HepG2 (cell line): ENCODE data around the gene KCNQ5. TPM values are rescaled to one million over a fixed set of nuclear protein-coding genes. Genes with fewer than 3 reads are reported as not detected.

ENCODE experiments used
- ATAC-seq: fragments of 200-7000 bp; cut with Tn5 transposase; 3 replicates; pipeline ENCODE4 v1.9.1; 2020; ENCODE audit warnings: mild to moderate bottlenecking, moderate library complexity
- BruUV-seq: library from RNA; stranded (reverse); fragments of 400-500 nt; replicated peaks from 2 replicates; lab custom pipeline; 2021; lab: Mats Ljungman, UMichigan
- CTCF ChIA-PET: fragments of 300-600 bp; formaldehyde crosslinking; extraction: SDS; loops from one replicate; lab custom pipeline; 2021; ENCODE audit warnings: low total read pairs, inconsistent platforms, low intra/inter-chr PET ratio; lab: Yijun Ruan, JAX
- POLR2A ChIA-PET: fragments of 350-600 bp; sonication (Branson Sonifier 250); formaldehyde crosslinking; loops from one replicate; lab custom pipeline; 2020; ENCODE audit warnings: antibody characterized with exemption, inconsistent platforms; lab: Yijun Ruan, JAX
- DNase-seq: peaks from one replicate; pipeline ENCODE4 v3.0.0-alpha.2; 2015; ENCODE audit warnings: low spot score
- FAIRE-seq: peaks from 3 replicates; lab custom pipeline; 2011; peaks lifted over from hg19 to GRCh38; lab: Jason Lieb, UNC
- H2AFZ ChIP-seq: one replicate; pipeline ENCODE4 v1.6.1; 2011; ENCODE audit warnings: low read length, inconsistent platforms
- H3K27ac ChIP-seq: fragments of 300-600 bp; 3 replicates; pipeline ENCODE4 v1.8.0; 2011; ENCODE audit warnings: mixed run types, mild to moderate bottlenecking, mixed read lengths, low read length, inconsistent platforms; ENCODE audit not compliant: insufficient read depth; ENCODE audit errors: extremely low read length
- H3K27me3 ChIP-seq, 2 experiments: fragments of 200-600 bp in 1 of 2; 2 replicates in 1 of 2; 3 replicates in 1 of 2; pipeline versions ENCODE4 v1.6.0 to v1.8.0; 2011; ENCODE audit warnings: low read length in 2 of 2, mild to moderate bottlenecking in 2 of 2, moderate library complexity in 2 of 2, inconsistent platforms in 1 of 2; ENCODE audit not compliant: insufficient read depth in 2 of 2, control insufficient read depth in 1 of 2
- H3K36me3 ChIP-seq, 2 experiments: fragments of 200-600 bp in 1 of 2; replicated peaks in 1 of 2; 2 replicates in 1 of 2; 3 replicates in 1 of 2; pipeline versions ENCODE4 v1.5.1 to v1.8.0; 2011; ENCODE audit warnings: low read length in 2 of 2, inconsistent platforms in 1 of 2; ENCODE audit not compliant: insufficient read depth in 2 of 2, control insufficient read depth in 1 of 2
- H3K4me1 ChIP-seq: 2 replicates; pipeline ENCODE4 v1.5.1; 2012; ENCODE audit warnings: low read length, inconsistent platforms; ENCODE audit not compliant: insufficient read depth
- H3K4me2 ChIP-seq: 2 replicates; pipeline ENCODE4 v1.6.0; 2011; ENCODE audit warnings: low read depth, low read length, inconsistent platforms
- H3K4me3 ChIP-seq, 3 experiments: fragments of 200-600 bp in 1 of 3; sonication (generic), shearing (Covaris generic) in 1 of 3; replicated peaks in 1 of 3; 2 replicates each; pipeline ENCODE4 v1.5.1; 2011 to 2016; ENCODE audit warnings: low read length in 3 of 3, inconsistent platforms in 2 of 3, low read depth in 2 of 3, mild to moderate bottlenecking in 2 of 3, control low read depth in 1 of 3, mixed read lengths in 1 of 3; ENCODE audit not compliant: insufficient read depth in 1 of 3
- H3K79me2 ChIP-seq: one replicate; pipeline ENCODE4 v1.6.1; 2011; ENCODE audit warnings: low read length, inconsistent platforms; ENCODE audit not compliant: insufficient read depth
- H3K9ac ChIP-seq: 2 replicates; pipeline ENCODE4 v1.6.0; 2011; ENCODE audit warnings: mild to moderate bottlenecking, low read depth, low read length, inconsistent platforms; ENCODE audit not compliant: insufficient read depth
- H3K9me3 ChIP-seq: 2 replicates; pipeline ENCODE4 v1.5.1; 2012; ENCODE audit warnings: mild to moderate bottlenecking, low read length
- H4K20me1 ChIP-seq: 2 replicates; pipeline ENCODE4 v1.6.0; 2011; ENCODE audit warnings: inconsistent platforms, mild to moderate bottlenecking, low read length, moderate library complexity; ENCODE audit not compliant: insufficient read depth
- CEBPB ChIP-seq: IDR thresholded peaks from 2 replicates; pipeline ENCODE4 v1.6.1; 2011; ENCODE audit warnings: low read depth, low read length, improper control_type of control experiment, borderline replicate concordance
- CHD4 ChIP-seq: fragments of 200-600 bp; sonication (generic); IDR thresholded peaks from 2 replicates; pipeline ENCODE4 v1.7.0; 2017; ENCODE audit warnings: mild to moderate bottlenecking, low read length, borderline replicate concordance
- ETV6 ChIP-seq: sonication (generic); formaldehyde crosslinking; conservative IDR thresholded peaks from 2 replicates; pipeline ENCODE4 v1.4.0; 2020; ENCODE audit warnings: missing genetic modification reagents
- FOXA3 ChIP-seq: IDR thresholded peaks from 2 replicates; pipeline ENCODE4 v1.6.1; 2016; ENCODE audit warnings: missing genetic modification reagents, missing compliant biosample characterization
- ISL2 ChIP-seq: sonication (generic); formaldehyde crosslinking; IDR thresholded peaks from 2 replicates; pipeline ENCODE4 v1.5.0; 2020; ENCODE audit warnings: missing genetic modification reagents
- JUNB ChIP-seq: sonication (generic); formaldehyde crosslinking; IDR thresholded peaks from 2 replicates; pipeline ENCODE4 v1.8.0; 2022; ENCODE audit warnings: missing genetic modification reagents, mild to moderate bottlenecking, borderline replicate concordance
- MTA3 ChIP-seq: sonication (generic); formaldehyde crosslinking; IDR thresholded peaks from 2 replicates; pipeline ENCODE4 v1.4.0; 2020; ENCODE audit warnings: missing genetic modification reagents
- POLR2AphosphoS2 ChIP-seq: IDR thresholded peaks from 2 replicates; pipeline ENCODE4 v1.6.1; 2011; ENCODE audit warnings: low read depth, low read length, improper control_type of control experiment
- SYNCRIP ChIP-seq: fragments of 200-400 bp; formaldehyde crosslinking; IDR thresholded peaks from 2 replicates; pipeline ENCODE4 v1.6.1; 2018; ENCODE audit warnings: mild to moderate bottlenecking, low read depth, low read length; ENCODE audit not compliant: insufficient read depth
- XBP1 ChIP-seq: sonication (generic); formaldehyde crosslinking; IDR thresholded peaks from 2 replicates; pipeline ENCODE4 v1.5.0; 2020; ENCODE audit warnings: missing genetic modification reagents
- ZNF335 ChIP-seq: sonication (generic); formaldehyde crosslinking; IDR thresholded peaks from 2 replicates; pipeline ENCODE4 v1.4.0; 2020; ENCODE audit warnings: missing genetic modification reagents
- ZNF556 ChIP-seq: sonication (generic); formaldehyde crosslinking; IDR thresholded peaks from 2 replicates; pipeline ENCODE4 v1.4.0; 2020; ENCODE audit warnings: mild to moderate bottlenecking, missing genetic modification reagents, borderline replicate concordance
- ZNF775 ChIP-seq: sonication (generic); formaldehyde crosslinking; IDR thresholded peaks from 2 replicates; pipeline ENCODE4 v1.4.0; 2020; ENCODE audit warnings: missing genetic modification reagents, mild to moderate bottlenecking, moderate library complexity, borderline replicate concordance
- WGBS: methylation state at CpG from one replicate; pipeline ENCODE4 v1.1.6; 2017; ENCODE audit warnings: low lambda C conversion rate; 5-methylcytosine and 5-hydroxymethylcytosine counted together
- in situ Hi-C: cut with HindIII; loops from 2 replicates; pipeline ENCODE4 v1.10.0; 2017; ENCODE audit warnings: low pct_unique_long_range_greater_than_20kb; ENCODE audit not compliant: extremely low pct_ligation_motif_present
- intact Hi-C: fragments of 100-400 bp; cut with micrococcal nuclease; formaldehyde crosslinking; loops from one replicate; pipeline ENCODE4 v1.10.0; 2022; ENCODE audit not compliant: unreplicated experiment
- polyA plus RNA-seq, 8 experiments: library from polyadenylated mRNA; depleted of rRNA in 3 of 8; stranded (reverse) in 7 of 8; unstranded in 1 of 8; fragments of >200 nt; fragmentation: Illumina TruSeq in 4 of 8; extraction: Trizol in 4 of 8; gene quantifications; 2 replicates each; pipeline versions ENCODE4 v1.2.1 to v1.2.3, GENCODE V29; 2011 to 2016; ENCODE audit warnings: low read depth in 4 of 8, missing spikeins in 1 of 8, mixed read lengths in 1 of 8; ENCODE audit not compliant: insufficient read depth in 1 of 8
- total RNA-seq, 5 experiments: library from RNA; depleted of rRNA; stranded (reverse); fragments of >200 nt; fragmentation: Illumina TruSeq; extraction: Trizol; gene quantifications; 2 replicates each; pipeline ENCODE4 v1.2.3, GENCODE V29; 2016; ENCODE audit warnings: low read depth in 1 of 5
- TF ChIP-seq, protein P1 (sequence below): sonication (generic); formaldehyde crosslinking; IDR thresholded peaks from 2 replicates; pipeline ENCODE4 v1.9.0; 2022; ENCODE audit warnings: low read depth, missing genetic modification reagents
- TF ChIP-seq, protein P2 (sequence below): sonication (generic); formaldehyde crosslinking; IDR thresholded peaks from 2 replicates; pipeline ENCODE4 v1.5.0; 2020; ENCODE audit warnings: mild to moderate bottlenecking, missing genetic modification reagents, borderline replicate concordance
- TF ChIP-seq, protein P3 (sequence below): sonication (generic); formaldehyde crosslinking; IDR thresholded peaks from 2 replicates; pipeline ENCODE4 v1.8.1; 2023; ENCODE audit warnings: mild to moderate bottlenecking, missing genetic modification reagents, borderline replicate concordance
- TF ChIP-seq, protein P4 (sequence below): sonication (generic); formaldehyde crosslinking; IDR thresholded peaks from 2 replicates; pipeline ENCODE4 v1.5.0; 2020; ENCODE audit warnings: missing genetic modification reagents
- TF ChIP-seq, protein P5 (sequence below): sonication (generic); formaldehyde crosslinking; IDR thresholded peaks from 2 replicates; pipeline ENCODE4 v1.4.0; 2020; ENCODE audit warnings: mild to moderate bottlenecking, missing genetic modification reagents

KCNQ5 gene
- total and polyA plus RNA-seq, 2 of the 13 experiments (the other 11 are each of a cell fraction or from before 2014, with no cell fraction given): 0.04 TPM; not detected in 1

DNA sequence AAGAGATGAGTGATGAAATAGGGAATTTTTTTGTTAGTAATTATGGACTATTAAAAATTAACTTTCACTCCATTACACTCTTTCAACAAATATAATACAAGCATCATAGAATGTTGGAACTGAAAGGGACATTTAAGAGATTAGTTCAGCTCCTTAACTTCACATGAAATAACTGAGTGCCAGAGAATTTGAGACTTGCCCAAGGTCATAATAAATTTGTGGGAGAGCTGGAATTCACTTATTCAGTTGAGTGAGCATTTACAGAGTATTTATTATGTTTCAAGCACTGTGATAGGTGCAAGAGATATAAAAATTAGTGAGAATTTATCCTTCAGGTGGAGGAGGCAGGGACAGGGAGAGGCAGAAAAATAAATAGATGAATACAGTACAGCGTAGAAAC lies 154.6 kb downstream of the KCNQ5 start:
- 0% methylated on average over 1 of the region's 1 CpG for WGBS
- no TSS peak for BruUV-seq
- intact Hi-C loops: no loop called here

More for the DNA sequence above, 154.6 kb downstream of the KCNQ5 start:
- Histone ChIP-seq H3K9me3 (no peaks in the 10 kb centered on the region), H3K9ac (no peak overlapping the region), H3K4me3 (no peak overlapping the region), H3K27ac (no peak overlapping the region), H3K4me1 (no peaks in the 10 kb centered on the region), H4K20me1 (no peaks in the 10 kb centered on the region), H3K79me2 (no peaks in the 10 kb centered on the region), H3K36me3 (no peaks in the 10 kb centered on the region), H2AFZ (no peak overlapping the region), H3K27me3 (no peaks in the 10 kb centered on the region; a peak in 1 of 5 replicates), H3K4me2 (no peak overlapping the region)
- ATAC-seq (no peak), DNase-seq (no peak), FAIRE-seq (no peak)
- in situ Hi-C loops: no loop called here
- POLR2A ChIA-PET: no interaction called here
- CTCF ChIA-PET: no interaction called here
- TF ChIP-seq, protein P1, sequence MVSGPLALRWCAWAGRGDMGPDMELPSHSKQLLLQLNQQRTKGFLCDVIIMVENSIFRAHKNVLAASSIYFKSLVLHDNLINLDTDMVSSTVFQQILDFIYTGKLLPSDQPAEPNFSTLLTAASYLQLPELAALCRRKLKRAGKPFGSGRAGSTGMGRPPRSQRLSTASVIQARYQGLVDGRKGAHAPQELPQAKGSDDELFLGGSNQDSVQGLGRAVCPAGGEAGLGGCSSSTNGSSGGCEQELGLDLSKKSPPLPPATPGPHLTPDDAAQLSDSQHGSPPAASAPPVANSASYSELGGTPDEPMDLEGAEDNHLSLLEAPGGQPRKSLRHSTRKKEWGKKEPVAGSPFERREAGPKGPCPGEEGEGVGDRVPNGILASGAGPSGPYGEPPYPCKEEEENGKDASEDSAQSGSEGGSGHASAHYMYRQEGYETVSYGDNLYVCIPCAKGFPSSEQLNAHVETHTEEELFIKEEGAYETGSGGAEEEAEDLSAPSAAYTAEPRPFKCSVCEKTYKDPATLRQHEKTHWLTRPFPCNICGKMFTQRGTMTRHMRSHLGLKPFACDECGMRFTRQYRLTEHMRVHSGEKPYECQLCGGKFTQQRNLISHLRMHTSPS (CRISPR knock-in tag): no peak
- TF ChIP-seq SYNCRIP (no peak), ZNF556 (CRISPR knock-in tag) (no peak), ZNF775 (CRISPR knock-in tag) (no peak), ETV6 (CRISPR knock-in tag) (no peak), XBP1 (CRISPR knock-in tag) (no peak), FOXA3 (CRISPR knock-in tag) (no peak), CEBPB (no peak), CHD4 (no peak), MTA3 (CRISPR knock-in tag) (no peak), JUNB (CRISPR knock-in tag) (no peak), ZNF335 (CRISPR knock-in tag) (no peak), ISL2 (CRISPR knock-in tag) (no peak), POLR2AphosphoS2 (no peak)
- TF ChIP-seq, protein P2, sequence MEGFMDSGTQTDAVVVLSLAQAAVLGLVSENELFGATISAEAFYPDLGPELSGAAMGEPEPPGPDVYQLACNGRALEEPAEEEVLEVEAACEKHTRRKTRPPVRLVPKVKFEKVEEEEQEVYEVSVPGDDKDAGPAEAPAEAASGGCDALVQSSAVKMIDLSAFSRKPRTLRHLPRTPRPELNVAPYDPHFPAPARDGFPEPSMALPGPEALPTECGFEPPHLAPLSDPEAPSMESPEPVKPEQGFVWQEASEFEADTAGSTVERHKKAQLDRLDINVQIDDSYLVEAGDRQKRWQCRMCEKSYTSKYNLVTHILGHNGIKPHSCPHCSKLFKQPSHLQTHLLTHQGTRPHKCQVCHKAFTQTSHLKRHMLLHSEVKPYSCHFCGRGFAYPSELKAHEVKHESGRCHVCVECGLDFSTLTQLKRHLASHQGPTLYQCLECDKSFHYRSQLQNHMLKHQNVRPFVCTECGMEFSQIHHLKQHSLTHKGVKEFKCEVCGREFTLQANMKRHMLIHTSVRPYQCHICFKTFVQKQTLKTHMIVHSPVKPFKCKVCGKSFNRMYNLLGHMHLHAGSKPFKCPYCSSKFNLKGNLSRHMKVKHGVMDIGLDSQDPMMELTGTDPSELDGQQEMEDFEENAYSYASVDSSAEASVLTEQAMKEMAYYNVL: no peak
- TF ChIP-seq, protein P3, sequence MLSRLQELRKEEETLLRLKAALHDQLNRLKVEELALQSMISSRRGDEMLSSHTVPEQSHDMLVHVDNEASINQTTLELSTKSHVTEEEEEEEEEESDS (CRISPR knock-in tag): no peak
- TF ChIP-seq, protein P4, sequence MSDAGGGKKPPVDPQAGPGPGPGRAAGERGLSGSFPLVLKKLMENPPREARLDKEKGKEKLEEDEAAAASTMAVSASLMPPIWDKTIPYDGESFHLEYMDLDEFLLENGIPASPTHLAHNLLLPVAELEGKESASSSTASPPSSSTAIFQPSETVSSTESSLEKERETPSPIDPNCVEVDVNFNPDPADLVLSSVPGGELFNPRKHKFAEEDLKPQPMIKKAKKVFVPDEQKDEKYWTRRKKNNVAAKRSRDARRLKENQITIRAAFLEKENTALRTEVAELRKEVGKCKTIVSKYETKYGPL (CRISPR knock-in tag): no peak
- TF ChIP-seq, protein P5, sequence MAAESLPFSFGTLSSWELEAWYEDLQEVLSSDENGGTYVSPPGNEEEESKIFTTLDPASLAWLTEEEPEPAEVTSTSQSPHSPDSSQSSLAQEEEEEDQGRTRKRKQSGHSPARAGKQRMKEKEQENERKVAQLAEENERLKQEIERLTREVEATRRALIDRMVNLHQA (CRISPR knock-in tag): no peak
